H54 (cell line): ENCODE measurements around the gene CYP2A6.
"Not testable (repeated sequence)": the region's sequence is repeated elsewhere in the genome, so short reads cannot be mapped to it uniquely, and the experiment has no call there.

Experiments used
- DNase-seq: peaks from one replicate; pipeline ENCODE4 v3.0.0; 2011; ENCODE audit warnings: low spot score, mixed read lengths; ENCODE audit not compliant: insufficient read length
- FAIRE-seq: peaks from 3 replicates; lab custom pipeline; 2011; peaks lifted over from hg19 to GRCh38; lab: Jason Lieb, UNC
- POLR2A ChIP-seq: IDR thresholded peaks from 2 replicates; pipeline ENCODE4 v1.6.1; 2011; ENCODE audit warnings: low read depth, mild to moderate bottlenecking, low read length

The CYP2A6 gene

DNA sequence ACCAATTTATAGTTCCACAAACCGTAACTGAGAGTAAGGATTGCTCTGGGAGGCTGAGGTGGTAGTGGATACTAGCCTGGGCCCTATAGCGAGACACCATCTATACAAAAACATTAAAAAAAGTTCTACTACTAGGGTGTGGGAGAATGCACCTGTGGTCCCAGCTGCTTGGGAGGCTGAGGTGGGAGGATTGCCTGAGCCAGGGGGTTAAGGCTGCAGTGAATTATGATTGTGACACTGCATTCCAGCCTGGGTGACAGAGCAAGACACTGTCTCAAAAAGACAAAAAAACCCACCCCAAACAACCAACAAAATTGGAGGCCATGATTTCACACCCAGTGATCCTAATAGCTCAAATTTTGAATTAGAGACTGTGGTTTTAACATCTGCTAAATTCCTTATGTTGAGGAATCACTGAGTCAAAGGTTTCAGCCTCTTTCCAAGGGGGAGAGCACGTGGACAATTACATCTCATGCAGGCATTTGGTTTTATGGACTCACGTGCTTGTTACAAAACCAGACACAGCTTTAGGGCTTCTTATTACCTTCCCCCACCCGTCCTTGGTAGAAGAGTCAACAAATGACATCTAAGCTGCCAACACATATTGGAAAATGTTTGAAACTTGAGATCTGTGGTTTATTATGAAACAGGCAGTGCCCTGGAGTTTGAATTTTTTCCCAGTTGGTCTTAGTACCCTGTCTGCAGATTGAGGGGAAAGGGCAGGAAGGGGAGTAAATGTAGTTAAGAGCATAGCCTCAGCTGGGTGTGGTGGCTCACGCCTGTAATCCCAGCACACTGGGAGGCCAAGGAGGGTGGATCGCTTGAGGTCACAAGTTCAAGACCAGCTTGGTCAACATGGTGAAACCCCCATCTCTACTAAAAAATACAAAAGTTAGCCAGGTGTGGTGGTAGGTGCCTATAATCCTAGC, 18.5 kb downstream of the CYP2A6 start:
- no peak for TF ChIP-seq POLR2A
- FAIRE-seq (peak; percentile 53), DNase-seq (peak; percentile 52)

DNA sequence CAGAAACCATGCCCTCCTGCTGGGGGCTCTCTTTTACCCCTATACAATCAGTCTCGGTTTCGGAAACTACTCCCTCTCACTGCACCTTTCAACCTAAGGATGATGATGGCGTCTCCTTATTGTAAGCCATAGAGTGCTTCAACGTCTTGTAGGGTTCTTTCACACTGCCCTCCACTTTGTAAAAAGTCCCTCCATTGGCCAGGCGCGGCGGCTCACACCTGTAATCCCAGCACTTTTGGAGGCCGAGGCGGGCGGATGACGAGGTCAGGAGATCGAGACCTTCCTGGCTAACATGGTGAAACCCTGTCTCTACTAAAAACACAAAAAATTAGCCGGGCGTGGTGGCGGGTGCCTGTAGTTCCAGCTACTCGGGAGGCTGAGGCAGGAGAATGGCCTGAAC, 19.5 kb downstream of the CYP2A6 start:
- DNase-seq, result not testable (repeated sequence)

DNA sequence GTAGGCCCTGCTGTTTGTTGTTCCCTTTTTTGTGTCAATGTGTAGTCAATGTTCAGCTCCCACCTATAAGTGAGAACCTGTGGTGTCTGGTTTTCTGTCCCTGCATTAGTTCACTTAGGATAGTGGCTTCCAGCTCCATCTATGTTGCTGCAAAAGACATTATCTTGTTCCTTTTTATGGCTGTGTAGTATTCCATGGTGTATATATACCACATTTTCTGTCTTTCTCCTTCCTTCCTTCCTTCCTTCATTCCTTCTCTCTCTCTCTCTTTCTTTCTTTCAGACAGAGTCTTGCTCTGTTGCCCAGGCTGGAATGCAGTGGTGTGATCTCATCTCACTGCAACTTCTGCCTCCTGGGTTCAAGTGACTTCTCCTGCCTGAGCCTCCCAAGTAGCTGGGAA, 21.0 kb downstream of the CYP2A6 start:
- no peak for DNase-seq
- no peak for FAIRE-seq
- TF ChIP-seq POLR2A, result no peak

More for the DNA sequence above, 19.5 kb downstream of the CYP2A6 start:
- not testable (repeated sequence) for FAIRE-seq

DNA sequence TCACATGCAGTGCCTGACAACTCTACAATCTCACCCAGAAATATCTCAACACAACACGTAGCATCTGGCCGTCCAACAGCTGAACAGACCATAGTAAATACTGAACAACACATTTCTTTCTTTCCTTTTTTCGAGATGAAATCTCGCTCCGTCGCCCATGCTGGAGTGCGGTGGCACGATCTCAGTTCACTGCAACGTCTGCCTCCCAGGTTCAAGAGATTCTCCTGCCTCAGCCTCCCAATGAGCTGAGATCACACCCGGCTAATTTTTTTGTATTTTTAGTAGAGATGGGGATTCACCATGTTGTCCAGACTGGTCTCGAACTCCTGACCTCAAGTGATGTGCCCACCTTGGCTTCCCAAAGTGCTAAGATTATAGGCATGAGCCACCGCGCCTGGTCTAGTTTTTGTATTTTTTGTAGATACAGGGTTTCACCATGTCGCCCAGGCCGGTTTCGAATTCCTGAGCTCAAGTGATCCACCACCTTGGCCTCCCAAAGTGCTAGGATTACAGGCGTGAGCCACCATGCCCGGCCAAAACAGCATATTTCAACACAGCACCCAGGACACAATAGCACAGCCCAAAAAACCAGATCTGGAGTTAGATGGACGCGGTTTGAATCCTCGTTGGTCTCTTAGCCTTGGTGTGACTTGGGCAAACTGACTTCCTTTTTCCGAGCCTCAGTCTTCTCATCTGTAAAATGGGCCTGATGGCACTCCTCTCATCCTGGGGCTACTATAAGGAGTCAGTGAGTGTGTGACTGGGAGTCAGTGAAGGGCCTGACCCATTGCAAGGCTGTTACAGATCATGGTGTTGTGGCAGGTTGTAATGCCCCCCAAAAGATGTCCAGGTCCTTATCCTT, 22.6 kb downstream of the CYP2A6 start:
- no peak for TF ChIP-seq POLR2A
- FAIRE-seq, result no peak
- DNase-seq, result no peak

DNA sequence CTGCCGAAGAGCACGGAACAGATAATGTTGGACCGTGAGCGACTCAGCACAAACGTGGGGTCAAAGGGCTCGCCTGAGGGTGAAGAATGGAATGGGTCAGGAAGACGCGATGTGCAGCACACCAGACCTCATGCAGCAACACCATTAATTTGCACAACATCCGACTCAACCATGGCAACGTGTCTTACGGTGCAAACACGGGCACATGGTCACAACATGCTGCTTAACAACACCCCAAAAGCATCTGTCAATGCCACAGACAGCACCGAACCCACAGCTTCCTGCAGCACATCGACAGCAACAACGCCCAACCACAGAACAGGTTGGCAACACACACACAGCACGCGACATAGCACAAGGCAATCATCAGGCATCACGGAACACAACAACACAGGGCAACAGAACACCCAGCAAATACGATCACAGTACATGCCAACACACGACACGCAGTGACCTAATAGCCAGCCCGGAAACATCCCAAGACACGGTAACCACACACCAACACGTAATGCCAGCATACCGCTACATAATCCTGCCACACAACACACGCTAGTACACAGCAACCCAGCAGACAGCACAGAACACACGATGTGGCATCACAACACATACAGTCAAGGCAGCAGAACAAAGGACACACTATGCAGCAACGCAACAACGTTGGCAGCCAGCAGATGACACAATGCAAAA, 23.4 kb downstream of the CYP2A6 start:
- DNase-seq, FAIRE-seq: not testable (repeated sequence)

DNA sequence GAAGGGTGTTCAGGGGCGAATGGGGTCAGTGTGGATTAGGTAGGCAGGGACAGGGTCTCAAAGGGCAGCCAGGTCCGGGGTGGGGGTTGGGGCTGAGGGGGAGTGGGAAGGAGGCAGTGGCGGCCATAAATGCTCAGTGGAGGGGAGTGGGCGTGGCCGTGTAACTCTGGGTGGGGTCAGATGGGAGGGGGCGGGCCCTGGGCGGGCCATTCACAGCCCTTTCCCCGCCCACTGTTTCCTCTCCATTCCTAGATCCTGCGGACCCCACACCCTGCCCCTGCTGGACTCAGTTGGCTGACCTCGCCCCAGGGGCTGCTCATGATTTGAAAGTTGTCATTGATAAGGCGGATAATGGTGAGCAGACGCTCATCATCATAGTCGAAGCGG, 23.9 kb downstream of the CYP2A6 start:
- DNase-seq, FAIRE-seq: not testable (repeated sequence)

DNA sequence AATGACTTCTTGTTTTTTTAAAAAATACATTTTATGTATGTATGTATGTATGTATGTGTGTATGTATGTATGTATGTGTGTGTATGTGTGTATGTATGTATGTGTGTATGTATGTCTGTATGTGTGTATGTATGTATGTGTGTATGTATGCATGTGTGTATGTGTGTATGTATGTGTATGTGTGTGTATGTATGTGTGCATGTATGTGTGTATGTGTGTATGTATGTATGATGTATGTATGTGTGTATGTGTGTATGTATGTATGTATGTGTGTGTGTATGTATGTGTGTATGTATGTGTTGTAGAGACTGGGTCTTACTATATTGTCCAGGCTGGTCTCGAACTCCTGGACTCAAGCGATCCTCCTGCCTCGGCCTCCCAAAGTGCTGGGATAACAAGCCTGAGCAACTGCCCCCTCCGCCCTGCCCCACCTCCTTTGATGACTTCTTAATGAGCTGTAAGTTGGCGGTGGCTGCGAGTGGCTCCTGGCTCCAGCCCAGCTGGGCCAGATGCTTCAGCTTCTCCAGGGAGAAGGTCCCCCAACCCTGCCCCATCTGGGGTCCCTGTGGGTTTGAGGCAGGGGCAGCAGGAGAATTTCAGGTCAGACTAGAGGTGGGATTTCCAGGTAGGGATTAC, 24.7 kb downstream of the CYP2A6 start:
- FAIRE-seq, DNase-seq: not testable (repeated sequence)

DNA sequence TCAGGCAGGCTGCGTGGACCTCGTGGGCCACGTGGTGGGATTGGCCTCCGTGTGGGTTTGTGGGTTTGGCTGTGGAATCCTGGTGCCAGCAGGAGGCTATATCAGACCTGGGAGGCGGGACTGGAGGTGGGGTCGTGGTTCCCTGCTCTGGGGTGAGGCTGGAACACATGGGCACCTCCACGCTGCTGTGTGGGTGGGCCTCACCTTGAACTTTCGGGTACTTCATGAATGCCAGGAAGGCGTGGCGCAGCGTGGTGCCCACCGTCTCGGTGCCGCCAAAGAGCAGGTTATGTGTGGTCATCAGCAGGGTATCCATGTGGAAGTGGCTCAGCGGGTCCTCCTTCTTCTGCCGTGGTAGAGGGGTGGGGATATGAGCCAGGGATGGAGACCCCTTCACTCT, 25.3 kb downstream of the CYP2A6 start:
- FAIRE-seq, DNase-seq: not testable (repeated sequence)

DNA sequence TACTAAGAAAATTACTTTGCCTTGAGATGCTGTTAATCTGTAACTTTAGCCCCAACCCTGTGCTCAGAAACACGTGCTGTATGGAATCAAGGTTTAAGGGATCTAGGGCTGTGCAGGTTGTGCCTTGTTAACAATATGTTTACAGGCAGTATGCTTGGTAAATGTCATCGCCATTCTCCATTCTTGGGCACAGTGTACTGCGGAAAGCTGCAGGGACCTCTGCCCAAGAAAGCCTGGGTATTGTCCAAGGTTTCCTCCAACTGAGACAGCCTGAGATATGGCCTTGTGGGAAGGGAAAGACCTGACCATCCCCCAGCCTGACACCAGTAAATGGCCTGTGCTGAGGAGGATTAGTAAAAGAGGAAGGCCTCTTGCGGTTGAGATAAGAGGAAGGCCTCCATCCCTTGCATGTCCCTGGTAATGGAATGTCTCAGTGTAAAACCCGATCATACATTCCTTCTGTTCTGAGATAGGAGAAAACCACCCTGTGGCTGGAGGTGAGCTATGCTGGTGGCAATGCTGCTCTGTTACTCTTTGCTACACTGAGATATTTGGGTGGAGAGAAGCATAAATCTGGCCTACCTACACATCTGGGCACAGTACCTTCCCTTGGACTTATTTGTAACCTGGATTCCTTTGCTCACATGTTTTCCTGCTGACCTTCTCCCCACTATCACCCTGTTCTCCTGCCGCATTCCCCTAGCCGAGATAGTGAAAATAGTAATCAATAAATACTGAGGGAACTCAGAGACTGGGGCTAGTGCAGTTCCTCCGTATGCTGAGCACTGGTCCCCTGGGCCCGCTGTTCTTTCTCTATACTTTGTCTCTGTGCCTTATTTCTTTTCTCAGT, 27.3 kb downstream of the CYP2A6 start:
- not testable (repeated sequence) for DNase-seq, FAIRE-seq

DNA sequence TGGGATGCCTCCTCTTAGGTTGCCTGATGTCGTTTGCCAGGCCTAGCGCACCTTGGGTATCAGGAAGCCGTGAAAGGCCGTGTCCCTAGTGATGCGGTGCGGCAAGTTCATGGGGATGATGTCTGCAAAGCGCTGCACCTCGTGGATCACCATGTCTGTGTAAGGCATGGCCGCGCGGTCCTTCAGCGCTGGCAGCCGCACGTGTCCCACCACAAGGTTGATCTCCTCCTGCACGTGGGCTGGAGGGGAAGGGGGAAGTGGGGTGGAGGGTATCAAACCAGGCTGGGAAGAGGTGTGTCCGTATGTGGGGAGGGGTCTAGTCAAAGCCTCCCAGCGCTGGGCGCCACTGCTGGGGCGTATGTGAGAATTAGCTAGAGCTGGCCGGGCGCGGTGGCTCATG, 28.1 kb downstream of the CYP2A6 start:
- no peak for DNase-seq
- no peak for TF ChIP-seq POLR2A
- FAIRE-seq, result no peak

DNA sequence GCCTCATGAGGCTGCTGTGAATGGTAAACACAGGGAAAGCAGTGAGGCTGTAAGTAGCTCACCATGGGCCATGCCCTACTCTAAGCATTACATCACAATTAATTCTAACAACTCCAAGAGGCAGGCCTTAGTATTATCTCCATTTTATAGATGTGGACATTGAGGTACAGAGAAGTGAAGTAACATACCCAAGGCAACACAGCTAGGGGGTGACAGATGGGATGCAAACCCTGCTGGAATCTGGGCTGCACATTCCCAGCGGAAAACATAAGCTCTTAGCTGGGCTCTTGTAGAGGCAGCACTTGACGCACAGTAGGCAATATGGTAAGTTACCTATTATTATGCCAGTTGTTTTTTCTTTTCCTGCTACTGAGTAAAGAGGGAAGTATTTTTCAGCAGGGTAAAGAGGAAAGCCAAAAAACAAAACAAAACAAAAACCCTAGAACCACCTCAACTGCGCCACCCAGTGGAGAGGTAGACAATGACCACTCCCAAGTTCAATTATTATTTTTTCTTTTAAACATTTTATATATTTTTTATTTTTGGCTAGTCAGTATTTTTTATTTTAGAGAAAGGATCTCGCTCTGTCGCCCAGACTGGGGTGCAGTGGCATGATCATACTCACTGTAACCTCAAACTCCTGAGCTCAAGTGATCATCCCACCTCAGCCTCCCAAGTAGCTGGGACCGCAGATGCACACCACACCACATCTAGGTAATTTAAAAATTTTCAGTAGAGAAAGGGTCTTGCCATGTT, 30.6 kb downstream of the CYP2A6 start:
- DNase-seq, FAIRE-seq: not testable (repeated sequence)

DNA sequence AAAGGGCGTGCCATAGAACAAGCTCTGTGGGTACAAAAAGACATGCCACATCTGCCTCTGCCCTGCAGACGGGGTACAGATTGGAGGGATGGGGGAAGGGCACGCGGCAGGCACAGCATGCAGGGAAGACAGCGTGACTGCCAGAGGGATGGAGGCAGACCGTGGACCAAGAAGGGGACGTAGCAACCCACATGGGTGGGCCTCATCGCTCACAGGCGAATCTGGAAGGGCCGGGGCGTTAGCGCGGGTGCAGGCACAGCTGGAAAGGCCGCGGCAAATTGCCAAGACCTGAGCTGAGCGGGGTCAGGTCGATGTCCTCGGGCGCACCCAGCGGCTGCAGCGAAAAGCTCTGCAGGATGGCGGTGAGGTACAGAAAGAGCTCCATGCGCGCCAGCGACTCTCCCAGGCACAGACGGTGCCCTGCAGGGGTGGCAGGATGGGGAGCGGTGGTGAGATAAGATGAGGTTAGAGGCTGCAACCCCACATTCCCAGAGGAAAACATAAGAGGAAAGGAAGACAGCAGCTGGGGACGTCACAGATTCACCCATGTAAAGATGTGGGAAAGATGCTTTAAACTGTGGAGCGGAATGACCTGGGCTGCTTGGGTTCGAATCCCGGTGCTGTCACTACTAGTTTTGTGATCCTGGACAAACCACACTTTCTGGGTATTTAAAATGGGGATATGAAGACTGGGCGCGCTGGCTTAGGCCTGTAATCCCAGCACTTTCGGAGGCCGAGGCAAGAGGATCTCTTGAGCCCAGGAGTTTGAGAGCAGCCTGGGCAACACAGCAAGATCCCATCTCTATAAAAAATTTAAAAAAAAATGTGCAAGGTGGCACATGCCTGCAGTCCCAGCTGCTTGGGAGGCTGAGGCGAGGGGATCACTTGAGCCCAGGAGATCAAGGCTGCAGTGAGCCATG, 31.5 kb downstream of the CYP2A6 start:
- FAIRE-seq, DNase-seq: not testable (repeated sequence)
